Measurements from ENCODE around the gene DSCAM.
"Not testable (repeated sequence)": the region's sequence is repeated elsewhere in the genome, so short reads cannot be mapped to it uniquely, and the experiment has no call there.

The DSCAM gene

DNA sequence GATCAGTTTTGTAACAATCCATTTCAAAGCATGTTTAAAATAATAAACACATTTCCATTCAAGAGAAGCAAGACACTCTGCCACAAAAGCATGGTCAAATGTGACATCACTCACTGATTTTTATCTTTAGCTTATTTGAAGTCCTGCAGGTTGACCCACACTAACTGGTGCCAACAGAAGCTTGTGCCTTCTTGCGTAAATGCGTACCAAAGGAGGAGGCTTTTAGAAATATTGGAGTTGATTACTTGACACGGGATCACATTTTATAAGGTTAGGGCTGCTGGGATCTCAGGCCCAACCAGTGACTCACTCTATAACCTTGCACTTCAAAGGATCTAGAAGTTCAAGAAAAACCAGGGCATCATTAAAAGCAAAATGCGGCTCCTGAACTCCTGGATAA, 776.1 kb downstream of the DSCAM start:
- DNase-seq = no peak

DNA sequence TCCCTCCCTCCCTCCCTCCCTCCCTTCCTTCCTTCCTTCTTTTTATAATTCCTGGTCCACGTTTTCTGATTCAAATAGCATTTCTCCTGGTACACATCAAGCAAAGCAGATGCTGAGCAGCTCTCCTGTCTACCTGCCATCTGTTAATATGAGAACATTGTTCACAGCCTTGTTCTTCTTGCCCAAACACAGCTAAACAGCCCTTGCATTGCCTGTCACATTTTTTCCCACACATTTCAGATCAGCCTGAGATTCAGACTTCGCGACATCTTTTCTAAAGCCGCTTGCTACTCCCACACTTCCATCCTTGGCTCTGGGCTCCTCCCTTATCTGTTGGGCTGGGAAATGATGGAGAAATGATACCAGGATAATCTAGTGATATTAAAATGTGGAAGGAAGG, 779.2 kb downstream of the DSCAM start:
- DNase-seq = no peak

- no peak for DNase-seq
Observed at GRCh38 chr21:40066221-40066620, 780.7 kb downstream of the DSCAM start.

- DNase-seq = no peak
Observed at GRCh38 chr21:40060083-40060677, 786.8 kb downstream of the DSCAM start.

- DNase-seq = no peak
Observed at GRCh38 chr21:40057331-40057730, 789.6 kb downstream of the DSCAM start.

DNA sequence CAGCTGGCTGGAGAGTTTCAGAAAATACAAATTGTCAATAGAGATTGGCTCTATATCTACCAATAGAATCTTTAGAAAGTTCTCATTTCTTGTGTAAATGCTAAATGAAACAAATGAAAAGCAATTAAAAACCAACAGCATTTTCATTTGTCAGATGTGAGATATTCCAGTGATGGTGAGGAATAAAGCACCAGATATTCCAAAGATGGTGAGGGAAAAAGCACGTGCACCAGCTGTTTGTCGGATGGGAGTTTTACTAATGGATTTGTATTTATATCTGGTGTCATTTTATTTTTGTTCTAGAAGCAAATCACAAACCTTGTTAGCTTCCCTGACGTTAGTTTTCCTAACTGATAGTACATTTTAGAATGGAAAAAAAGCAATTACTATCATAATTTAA, 790.9 kb downstream of the DSCAM start:
- no peak for DNase-seq

DNA sequence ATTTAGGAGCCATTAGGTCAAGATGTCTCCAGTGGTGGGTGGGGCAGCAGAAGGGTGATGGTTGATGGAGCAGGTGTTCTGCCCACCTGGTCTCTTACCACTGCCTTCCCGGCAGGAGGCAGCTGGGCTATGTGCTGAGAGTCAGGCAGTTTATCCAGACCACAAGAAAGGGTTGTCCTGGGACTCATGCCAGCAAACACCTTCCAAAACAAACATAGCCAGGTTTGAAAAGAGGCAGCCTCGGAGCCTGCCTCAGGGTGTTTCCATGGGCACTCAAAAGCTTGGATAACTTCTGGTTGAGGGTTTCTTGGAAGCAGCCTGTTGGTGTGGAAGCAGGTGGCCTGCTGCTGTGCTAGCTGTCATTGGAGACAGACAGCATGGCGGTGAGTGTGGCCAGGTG, 792.6 kb downstream of the DSCAM start:
- DNase-seq = peak; percentile 55

- DNase-seq = peak; percentile 67
Observed at GRCh38 chr21:40053007-40053406, 794.0 kb downstream of the DSCAM start.

DNA sequence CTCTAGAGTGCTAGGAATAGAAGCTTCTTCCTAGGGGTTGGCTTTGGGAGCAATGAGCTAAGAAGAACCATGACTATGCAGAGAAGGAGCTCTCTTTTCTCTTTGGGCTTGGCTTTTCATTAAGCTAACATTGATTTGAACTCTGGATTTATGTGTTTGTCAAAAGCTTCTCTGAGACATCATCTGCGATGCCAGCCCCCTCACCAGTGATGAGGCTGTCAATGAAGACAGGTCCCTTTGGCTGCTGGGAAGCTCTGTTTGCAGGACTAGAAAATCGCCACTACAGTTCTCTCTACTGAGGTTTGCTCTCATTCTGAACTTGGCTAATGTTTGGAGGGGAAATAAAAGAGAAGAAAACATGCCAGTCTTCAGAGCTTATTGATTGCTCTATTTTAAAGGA, 794.7 kb downstream of the DSCAM start:
- DNase-seq = no peak

DNA sequence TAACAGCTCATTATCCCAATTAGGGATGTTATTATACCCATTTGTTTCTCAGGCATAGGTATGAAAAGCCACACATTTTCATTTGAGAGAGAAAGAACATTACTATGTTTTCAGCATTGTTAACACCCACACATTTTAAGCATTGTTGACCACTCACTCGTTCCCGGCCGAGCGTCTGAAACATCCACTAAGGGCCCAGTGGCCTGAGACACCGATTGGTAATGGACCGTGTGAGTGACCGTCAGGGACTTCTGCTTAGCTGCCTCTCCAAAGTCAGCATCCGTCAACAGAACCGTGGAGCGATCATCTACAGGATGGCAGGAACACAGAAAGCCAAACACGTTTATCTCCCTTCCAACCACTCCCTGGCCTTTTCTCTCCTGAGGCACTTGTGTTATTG, 795.2 kb downstream of the DSCAM start:
- DNase-seq = no peak

GRCh38 chr21:40049931-40050290, 797.0 kb downstream of the DSCAM start:
- no peak for DNase-seq

DNA sequence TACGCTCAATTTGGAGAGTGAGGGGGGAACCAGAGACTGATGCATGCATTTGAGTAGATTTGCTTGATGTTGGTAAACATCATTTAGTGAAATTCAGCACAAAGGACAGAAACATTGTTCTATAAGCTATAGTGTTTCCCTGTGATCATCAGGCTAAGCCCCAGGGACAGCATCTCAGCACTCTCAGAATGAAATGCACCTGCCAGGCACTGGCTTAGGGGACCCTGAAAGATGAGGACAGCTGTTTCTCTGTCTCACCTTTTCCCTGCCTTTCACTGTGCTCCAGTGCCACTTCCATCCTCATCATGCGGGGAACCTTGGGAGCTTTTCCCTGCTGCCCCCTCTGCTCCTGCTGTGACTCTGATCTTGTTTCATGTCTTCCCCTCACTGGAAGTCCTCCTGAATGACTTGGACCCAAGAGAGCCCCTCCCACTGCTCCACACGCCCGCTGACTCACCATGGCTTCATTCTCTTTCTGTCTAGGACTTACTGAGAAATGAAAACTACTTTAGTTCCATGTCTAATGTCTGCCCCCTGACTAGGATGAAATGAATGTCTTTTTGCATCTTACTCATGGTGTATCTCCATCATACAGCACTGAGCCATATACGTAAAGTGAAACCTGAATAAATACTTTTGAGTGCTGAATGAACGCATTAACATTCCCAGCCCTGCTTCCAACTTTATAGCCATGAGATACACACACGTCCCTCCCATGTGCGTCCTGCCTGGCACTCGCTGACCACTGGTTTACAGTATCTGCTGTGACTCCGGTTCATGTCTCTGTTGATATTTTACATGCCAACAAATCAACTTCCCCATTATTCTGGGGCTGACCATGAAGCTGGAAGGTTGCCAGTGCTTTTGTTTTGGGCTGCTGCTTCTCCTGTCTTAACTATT, 797.7 kb downstream of the DSCAM start:
- no peak for DNase-seq

DNA sequence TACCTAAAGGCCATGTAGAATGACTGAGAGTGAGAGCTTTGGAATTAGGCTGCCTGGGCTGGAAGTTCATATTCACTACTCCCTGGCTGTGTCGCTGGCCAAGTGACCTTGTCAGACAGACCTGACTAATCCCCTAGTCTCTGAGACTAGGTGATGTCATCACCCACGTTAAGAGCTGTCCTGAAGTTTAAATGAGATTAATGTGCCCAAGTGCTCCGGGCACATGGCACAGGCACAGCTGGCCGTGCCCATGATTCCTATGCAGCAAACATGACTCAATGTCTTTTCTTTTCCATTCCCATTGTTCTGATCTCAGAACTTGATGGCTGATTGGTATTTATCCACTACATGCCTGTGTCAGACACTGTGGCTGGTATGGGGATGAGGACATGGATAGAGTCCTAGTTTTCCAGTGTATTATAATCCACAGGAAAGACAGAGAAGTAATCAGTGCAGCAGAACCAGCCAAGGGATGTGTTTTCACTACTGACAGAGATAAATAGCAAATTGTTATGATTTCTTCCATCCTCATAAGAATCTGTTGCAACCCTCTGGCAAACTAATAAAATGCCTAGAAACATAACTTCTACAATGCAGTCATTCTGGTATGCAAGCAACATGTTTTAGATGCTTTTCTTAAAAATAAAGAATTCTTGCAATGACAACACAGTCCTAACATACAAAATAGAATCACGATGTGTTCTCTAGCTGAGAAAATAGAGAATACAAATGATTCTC, 798.8 kb downstream of the DSCAM start:
- no peak for DNase-seq

DNA sequence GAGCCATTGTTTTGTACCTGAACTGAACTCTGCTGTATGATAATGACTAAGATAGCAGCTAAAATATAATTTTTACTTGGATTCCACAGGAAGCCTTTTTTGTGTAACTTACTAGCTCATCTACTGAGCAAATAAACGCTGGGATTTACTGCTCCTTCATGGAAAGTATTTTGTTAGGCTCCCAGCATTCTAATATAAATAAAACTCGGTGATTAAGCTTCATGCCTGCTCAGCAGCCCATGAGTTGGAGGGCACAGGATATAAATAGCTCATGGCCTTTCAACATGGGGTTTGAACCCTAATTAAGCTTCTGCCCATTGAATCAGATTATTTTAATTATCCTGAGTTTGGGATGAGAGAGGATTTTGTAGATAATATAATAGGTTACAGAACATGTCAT, 799.7 kb downstream of the DSCAM start:
- DNase-seq = no peak

GRCh38 chr21:40043866-40044265, 803.1 kb downstream of the DSCAM start:
- DNase-seq = no peak

- no peak for DNase-seq
Observed at GRCh38 chr21:40043423-40043822, 803.5 kb downstream of the DSCAM start.

GRCh38 chr21:40041446-40041845, 805.5 kb downstream of the DSCAM start:
- DNase-seq = no peak

GRCh38 chr21:40033156-40033782, 813.7 kb downstream of the DSCAM start:
- DNase-seq = not testable (repeated sequence)

DNA sequence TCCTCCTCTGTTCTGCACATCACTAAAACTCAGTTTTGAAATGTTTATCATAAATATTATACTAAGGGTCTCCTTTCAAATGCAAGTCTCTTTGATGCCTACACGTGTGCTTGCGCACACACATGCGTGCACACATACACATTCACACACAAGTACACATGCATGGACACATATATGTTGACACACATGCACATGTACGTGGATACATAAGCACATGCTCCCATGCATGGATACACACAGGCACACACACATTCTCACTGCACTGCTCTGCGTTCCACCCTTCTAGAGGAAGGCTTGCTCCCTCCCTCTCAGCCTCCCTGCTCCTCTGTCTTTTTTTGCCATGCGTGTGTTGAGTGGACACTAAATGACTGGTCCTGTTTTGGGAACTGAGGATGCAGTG, 817.1 kb downstream of the DSCAM start:
- DNase-seq = no peak

GRCh38 chr21:40028393-40028792, 818.6 kb downstream of the DSCAM start:
- not testable (repeated sequence) for DNase-seq

DNA sequence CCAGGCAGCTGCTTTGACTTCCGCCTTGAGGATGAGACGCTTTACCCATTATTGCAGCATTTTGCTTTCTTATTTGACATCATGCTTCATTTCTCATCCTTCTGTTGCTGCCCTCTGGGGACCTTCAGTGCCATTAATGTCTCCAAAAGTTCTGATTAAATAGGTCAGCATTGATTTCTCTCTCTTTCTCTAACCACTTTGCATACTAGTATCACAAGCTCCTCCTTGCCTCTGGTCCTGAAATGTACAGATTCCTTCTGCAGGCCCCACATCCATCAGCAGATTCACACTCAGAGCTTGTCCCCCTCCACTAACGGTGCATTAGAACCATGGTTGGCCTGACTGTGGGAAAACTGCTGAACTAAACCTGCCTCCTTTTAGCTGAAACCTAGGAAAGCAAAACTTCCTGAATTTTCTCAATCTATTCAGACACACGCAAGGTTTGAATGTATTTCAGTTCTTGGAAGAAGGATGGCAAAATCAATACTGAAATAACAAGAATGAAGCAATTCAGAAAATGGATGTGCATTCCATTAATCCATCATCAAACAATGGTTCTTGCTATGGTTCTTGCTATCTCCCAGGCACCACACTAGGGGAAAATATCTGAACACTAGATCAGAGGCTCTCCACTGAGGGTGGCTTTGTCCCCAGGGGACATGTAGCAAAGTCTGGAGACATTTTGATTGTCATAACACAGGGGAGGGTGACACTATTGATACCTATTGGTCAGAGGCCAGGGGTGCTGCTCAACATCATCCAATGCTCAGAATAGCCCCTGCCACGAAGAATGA, 825.2 kb downstream of the DSCAM start:
- DNase-seq = no peak

GRCh38 chr21:40020651-40021050, 826.3 kb downstream of the DSCAM start:
- no peak for DNase-seq

Data from right forelimb (tissue), 1 donor.